IPS DF 6.9 (cell line): Measurements from ENCODE around the gene GALNT13.

Experiments used
- DNase-seq: peaks from one replicate; pipeline ENCODE4 v3.0.0-alpha.2; 2013; ENCODE audit warnings: low read depth, low spot score
- H3K27ac ChIP-seq: one replicate; pipeline ENCODE4 v1.5.1; 2013; ENCODE audit warnings: low read length, control low read depth
- H3K27me3 ChIP-seq: 2 replicates; pipeline ENCODE4 v1.6.1; 2013; ENCODE audit warnings: mild to moderate bottlenecking, low read length; ENCODE audit not compliant: control insufficient read depth, insufficient read depth
- H3K36me3 ChIP-seq: 2 replicates; pipeline ENCODE4 v1.6.1; 2013; ENCODE audit warnings: low read length; ENCODE audit not compliant: control insufficient read depth, insufficient read depth
- H3K4me1 ChIP-seq: 2 replicates; pipeline ENCODE4 v1.6.1; 2013; ENCODE audit warnings: low read length; ENCODE audit not compliant: control insufficient read depth, insufficient read depth
- H3K4me3 ChIP-seq: 2 replicates; pipeline ENCODE4 v1.5.1; 2013; ENCODE audit warnings: mild to moderate bottlenecking, low read length
- H3K9me3 ChIP-seq: 2 replicates; pipeline ENCODE4 v1.6.1; 2013; ENCODE audit warnings: low read length, inconsistent platforms; ENCODE audit not compliant: control insufficient read depth, insufficient read depth
- WGBS: extraction: QIAGEN DNeasy Blood & Tissue Kit; methylation state at CpG from one replicate; pipeline ENCODE4 v1.1.7; 2013; ENCODE audit warnings: mixed read lengths, missing lambda C conversion rate; ENCODE audit not compliant: insufficient read length, insufficient coverage; 5-methylcytosine and 5-hydroxymethylcytosine counted together

The GALNT13 gene

DNA sequence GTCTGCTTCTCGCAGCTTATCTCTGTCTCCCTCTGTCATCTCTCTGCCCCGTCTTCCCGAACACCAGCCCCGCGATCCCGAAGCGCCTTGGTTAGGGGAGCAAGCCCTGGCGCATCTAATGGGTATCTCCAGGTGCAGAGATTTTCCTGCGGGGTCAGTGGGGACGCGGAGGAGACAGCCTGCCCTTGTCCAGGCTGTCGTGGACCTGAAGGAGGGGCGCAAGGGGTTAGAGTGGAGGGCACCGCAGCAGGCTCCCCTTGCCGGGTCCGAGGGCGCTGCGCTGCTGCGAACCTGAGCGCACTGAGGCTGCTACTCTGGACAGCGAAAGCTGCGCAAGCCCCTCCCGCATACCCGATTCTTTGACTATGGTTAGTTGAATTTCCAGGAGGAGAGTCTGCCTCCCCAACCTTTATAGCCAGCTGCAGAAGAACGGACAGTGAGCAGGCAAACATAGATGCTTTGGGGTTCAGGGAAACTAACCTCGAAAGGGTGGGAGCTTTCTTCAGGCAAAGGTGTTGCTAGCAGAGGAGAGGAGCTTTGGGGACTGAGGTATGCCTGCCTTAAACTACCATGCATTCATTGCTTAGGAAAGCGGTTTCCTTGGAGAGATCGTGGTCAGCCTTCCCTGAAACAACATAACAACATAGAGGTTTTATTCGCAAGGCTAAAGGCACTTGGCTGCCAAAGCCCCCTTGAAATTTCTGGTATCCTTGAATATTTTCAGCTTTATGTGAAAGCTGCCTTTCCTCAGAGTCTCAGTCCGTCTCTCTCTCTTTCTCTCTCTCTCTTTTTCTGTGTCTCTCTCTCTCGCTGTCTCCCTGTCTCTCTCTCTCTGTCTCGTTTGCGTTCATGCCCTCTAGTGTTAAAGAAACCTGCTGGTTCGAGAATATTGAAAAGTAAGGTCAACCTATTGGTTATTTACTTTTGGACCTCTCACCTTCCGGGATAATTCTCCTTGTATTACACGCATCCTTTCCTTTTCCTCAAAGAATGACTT, 1.6 kb downstream of the GALNT13 start:
- Histone ChIP-seq H3K27ac (no peak overlapping the region), H3K4me3 (peak overlapping the region; percentile 60; the same call in 1 of the 2 replicates), H3K36me3 (no peaks in the 10 kb centered on the region), H3K9me3 (no peaks in the 10 kb centered on the region), H3K27me3 (peaks cover 13% of the 10 kb centered on the region), H3K4me1 (no peaks in the 10 kb centered on the region)
- no peak for DNase-seq
- WGBS: no CpG with 5 or more reads among the region's 36 CpGs

- Histone ChIP-seq H3K27ac (no peak overlapping the region), H3K36me3 (no peaks in the 10 kb centered on the region), H3K4me3 (no peak overlapping the region), H3K9me3 (no peaks in the 10 kb centered on the region), H3K4me1 (no peaks in the 10 kb centered on the region), H3K27me3 (peaks cover 13% of the 10 kb centered on the region)
- no peak for DNase-seq
- no CpG with 5 or more reads among the region's 2 CpGs for WGBS
Measured at GRCh38 chr2:153875801-153876466, 4.2 kb downstream of the GALNT13 start.

GRCh38 chr2:153880926-153881325, 9.2 kb downstream of the GALNT13 start:
- no peaks in the 10 kb centered on the region for H3K36me3 ChIP-seq
- WGBS: no CpG with 5 or more reads among the region's 2 CpGs
- no peak overlapping the region for H3K27ac ChIP-seq
- no peak overlapping the region for H3K4me3 ChIP-seq
- H3K27me3 ChIP-seq: no peaks in the 10 kb centered on the region
- no peaks in the 10 kb centered on the region for H3K9me3 ChIP-seq
- no peak for DNase-seq
- no peaks in the 10 kb centered on the region for H3K4me1 ChIP-seq

DNA sequence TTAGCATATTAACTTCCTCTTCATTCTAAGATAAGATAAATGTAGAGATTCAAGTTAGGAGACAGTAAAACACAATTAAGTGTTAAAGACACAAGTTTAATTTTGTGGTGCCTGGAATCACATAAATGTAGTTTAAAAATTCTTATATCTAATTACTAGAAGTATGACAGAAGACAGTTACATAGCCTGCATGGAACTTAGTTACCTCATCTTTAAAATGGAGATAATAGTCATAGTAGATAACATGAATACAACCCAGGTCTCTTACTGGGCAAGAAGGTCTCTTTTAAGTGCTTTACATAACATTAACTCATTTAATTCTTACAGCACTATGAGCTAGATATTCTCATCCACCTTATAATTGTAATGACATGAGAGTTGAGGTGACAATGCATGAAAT, 15.1 kb downstream of the GALNT13 start:
- H3K27me3 ChIP-seq: no peaks in the 10 kb centered on the region
- H3K27ac ChIP-seq: no peak overlapping the region
- no peak for DNase-seq
- H3K9me3 ChIP-seq: no peaks in the 10 kb centered on the region
- H3K4me1 ChIP-seq: no peaks in the 10 kb centered on the region
- no peaks in the 10 kb centered on the region for H3K36me3 ChIP-seq
- H3K4me3 ChIP-seq: no peak overlapping the region

GRCh38 chr2:153890576-153890975, 18.9 kb downstream of the GALNT13 start:
- no CpG with 5 or more reads among the region's 1 CpG for WGBS

DNA sequence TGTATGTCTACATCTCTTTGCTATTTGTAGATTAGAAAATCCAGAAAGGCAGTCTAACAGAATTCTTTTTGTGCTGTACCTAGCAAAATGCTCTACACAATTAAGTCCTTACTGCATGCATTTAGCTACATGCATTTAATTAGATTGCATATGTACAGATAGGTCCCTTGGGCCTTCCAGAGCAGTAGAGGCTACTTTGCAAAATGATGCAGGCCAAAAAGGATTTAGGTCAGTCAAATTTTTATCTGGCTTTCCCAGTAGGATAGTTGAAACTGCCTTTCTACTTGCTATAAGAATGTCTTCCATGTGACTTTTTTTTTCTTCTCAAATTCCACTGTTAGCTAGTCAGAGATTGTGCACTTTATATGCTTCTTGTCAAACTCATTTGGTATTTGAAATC, 19.3 kb downstream of the GALNT13 start:
- H3K27ac ChIP-seq: no peak overlapping the region
- H3K4me3 ChIP-seq: no peak overlapping the region
- H3K36me3 ChIP-seq: no peaks in the 10 kb centered on the region
- no peaks in the 10 kb centered on the region for H3K4me1 ChIP-seq
- no peak for DNase-seq
- H3K27me3 ChIP-seq: no peaks in the 10 kb centered on the region
- H3K9me3 ChIP-seq: no peaks in the 10 kb centered on the region

More at GRCh38 chr2:153890576-153890975, 18.9 kb downstream of the GALNT13 start:
- no peaks in the 10 kb centered on the region for H3K9me3 ChIP-seq
- H3K27ac ChIP-seq: no peak overlapping the region
- H3K4me1 ChIP-seq: no peaks in the 10 kb centered on the region
- H3K36me3 ChIP-seq: no peaks in the 10 kb centered on the region
- no peak overlapping the region for H3K4me3 ChIP-seq
- no peak for DNase-seq
- no peaks in the 10 kb centered on the region for H3K27me3 ChIP-seq

GRCh38 chr2:153912798-153913396, 41.2 kb downstream of the GALNT13 start:
- Histone ChIP-seq H3K9me3 (no peaks in the 10 kb centered on the region), H3K27ac (no peak overlapping the region), H3K36me3 (no peaks in the 10 kb centered on the region), H3K27me3 (no peaks in the 10 kb centered on the region), H3K4me1 (no peaks in the 10 kb centered on the region), H3K4me3 (no peak overlapping the region)
- DNase-seq: no peak
- WGBS: no CpG with 5 or more reads among the region's 3 CpGs

- Histone ChIP-seq H3K4me3 (no peak overlapping the region), H3K36me3 (no peaks in the 10 kb centered on the region), H3K27me3 (no peaks in the 10 kb centered on the region), H3K9me3 (no peaks in the 10 kb centered on the region), H3K27ac (no peak overlapping the region), H3K4me1 (no peaks in the 10 kb centered on the region)
- no peak for DNase-seq
Measured at GRCh38 chr2:153917570-153917969, 45.8 kb downstream of the GALNT13 start.

DNA sequence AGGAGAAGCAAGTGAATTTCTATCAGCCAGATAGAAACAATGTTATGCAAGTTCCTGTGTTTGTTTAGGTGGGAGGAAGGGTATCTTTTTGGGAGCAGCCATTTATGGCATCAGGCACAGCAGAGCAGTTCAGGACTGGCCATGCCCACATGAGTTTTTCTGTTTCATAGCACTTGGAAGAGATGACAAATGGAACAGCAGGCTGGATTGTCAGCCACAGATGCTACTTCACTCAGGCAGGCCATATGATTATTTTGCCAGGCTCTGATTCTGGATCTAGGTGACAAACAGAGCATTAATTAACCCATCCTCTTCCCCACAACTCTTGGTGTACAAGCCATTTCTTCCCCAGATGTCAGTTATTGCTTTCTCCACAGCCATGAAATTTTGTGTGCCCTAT, 63.8 kb downstream of the GALNT13 start:
- DNase-seq: no peak
- Histone ChIP-seq H3K4me1 (0 out of 2 replicates have a peak, but pooled peaks cover 1% of the 10 kb centered on the region), H3K36me3 (no peaks in the 10 kb centered on the region), H3K9me3 (no peaks in the 10 kb centered on the region), H3K27me3 (no peaks in the 10 kb centered on the region), H3K27ac (no peak overlapping the region), H3K4me3 (no peak overlapping the region)

DNA sequence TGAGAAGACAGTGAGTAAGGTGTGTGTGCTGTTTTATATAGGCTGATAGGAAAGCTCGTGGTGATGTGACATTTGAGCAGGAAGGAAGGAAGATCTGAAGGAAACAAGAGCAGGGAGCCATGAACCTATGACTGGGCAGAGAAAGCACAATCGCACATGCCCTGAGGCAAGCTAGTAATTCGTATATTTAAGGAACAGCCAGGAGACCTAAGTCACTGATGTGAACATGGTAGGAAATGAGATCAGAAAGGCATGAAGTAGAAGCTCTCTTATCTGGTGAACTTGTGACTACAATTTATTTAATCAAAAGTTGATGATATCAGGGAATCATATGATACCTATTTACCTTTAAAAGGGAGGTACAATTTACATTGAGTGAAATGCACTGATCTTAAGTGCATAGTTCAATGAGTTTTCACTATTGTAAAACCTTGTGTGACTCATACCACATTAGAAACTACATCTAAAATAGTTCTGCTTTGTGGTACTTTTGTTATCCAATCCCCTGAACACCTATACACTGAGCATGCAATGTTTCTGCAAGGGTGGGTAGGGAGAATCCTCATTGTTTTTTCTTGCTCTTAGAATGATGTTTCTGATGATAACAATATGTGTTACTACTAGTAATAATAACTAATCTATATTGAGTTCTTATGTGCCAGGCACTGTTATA, 67.5 kb downstream of the GALNT13 start:
- no peak overlapping the region for H3K4me3 ChIP-seq
- no CpG with 5 or more reads among the region's 3 CpGs for WGBS
- no peaks in the 10 kb centered on the region for H3K9me3 ChIP-seq
- H3K4me1 ChIP-seq: 0 out of 2 replicates have a peak, but pooled peaks cover 1% of the 10 kb centered on the region
- H3K36me3 ChIP-seq: no peaks in the 10 kb centered on the region
- H3K27me3 ChIP-seq: no peaks in the 10 kb centered on the region
- no peak for DNase-seq
- H3K27ac ChIP-seq: no peak overlapping the region
